PC-3 (cell line): Measurements from ENCODE around the gene PURA.

Experiments
- CTCF ChIP-seq: fragments of 300-600 bp; sonication (generic); conservative IDR thresholded peaks from 2 replicates; pipeline ENCODE4 v1.5.1; 2017; ENCODE audit warnings: antibody characterized with exemption, low read depth, mild to moderate bottlenecking, low read length
- EZH2 ChIP-seq: fragments of 300-600 bp; sonication (generic); IDR thresholded peaks from one replicate; pipeline ENCODE4 v1.6.1; 2017; ENCODE audit warnings: antibody characterized with exemption, mild to moderate bottlenecking, low read length; ENCODE audit not compliant: unreplicated experiment
- EZH2phosphoT487 ChIP-seq: fragments of 300-600 bp; sonication (generic); IDR thresholded peaks from 2 replicates; pipeline ENCODE4 v1.6.1; 2018; ENCODE audit warnings: mild to moderate bottlenecking, antibody characterized with exemption, low read length, borderline replicate concordance

GRCh38 chr5:140110646-140110957 is 3.3 kb upstream of the PURA start:
- TF ChIP-seq EZH2 (no peak), CTCF (no peak), EZH2phosphoT487 (no peak)
